ENCODE measurements around the gene ARRB1. TPM values are rescaled to one million over a fixed set of nuclear protein-coding genes. Genes with fewer than 3 reads are reported as not detected.
"Not testable (repeated sequence)": the region's sequence is repeated elsewhere in the genome, so short reads cannot be mapped to it uniquely, and the experiment has no call there.

ARRB1 gene
- total and polyA plus RNA-seq, 7 experiments from 2014 or later, result 7.5 to 104 (median 58.0) TPM

DNA sequence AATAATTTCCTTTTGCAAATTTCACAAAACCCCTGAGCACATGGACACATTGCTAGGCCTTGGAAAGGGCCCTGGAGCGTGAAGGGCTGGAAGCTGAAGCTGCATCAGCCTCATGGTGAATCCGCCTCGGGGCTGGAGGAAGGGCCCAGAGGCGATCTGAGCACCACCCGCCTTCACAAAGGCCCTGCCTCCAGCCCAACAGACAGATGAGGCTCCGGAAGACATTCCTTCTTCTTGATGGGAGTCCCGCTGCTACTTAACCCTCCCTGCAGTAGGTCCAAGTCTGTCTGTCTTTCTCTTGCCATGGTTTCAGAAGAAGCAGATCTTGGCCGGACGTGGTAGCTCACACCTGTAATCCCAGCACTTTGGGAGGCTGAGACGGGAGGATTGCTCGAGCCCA, 16.5 kb downstream of the ARRB1 start:
- Mint-ChIP-seq H3K4me3 (no peak overlapping the region), H3K27me3 (no peaks in the 10 kb centered on the region), H3K9me3 (peaks cover 0 to 5% (median 0%) of the 10 kb centered on the region in 11 donors), H3K4me1 (peaks cover 58 to 98% (median 84%) of the 10 kb centered on the region in 7 donors), H3K27ac (peak overlapping the region in 6 of 9 donors; percentile 63 to 86 (median 84)), H3K36me3 (peaks cover 4 to 28% (median 9%) of the 10 kb centered on the region in 5 donors)
- H3K4me3 ChIP-seq (ENCODE audit: low read length), result no peak overlapping the region
- ATAC-seq (no peak), DNase-seq (no peak)
- H3K36me3 ChIP-seq (ENCODE audit: control insufficient read depth in 2 of 3, insufficient read depth in 3 of 3, low read length in 3 of 3), result no peaks in the 10 kb centered on the region
- H3K27ac ChIP-seq (ENCODE audit: low read depth, low read length), result no peak overlapping the region
- POLR2A ChIA-PET, result interaction anchor here (0.9 to 1.1 kb wide), 3 partner anchors 15 to 17 kb away, joined by 3 read pairs; partner anchors contain the start of gene ARRB1
- H3K27me3 ChIP-seq (ENCODE audit: control insufficient read depth in 2 of 2, insufficient read depth in 2 of 2, low read length in 2 of 2), result no peaks in the 10 kb centered on the region
- CTCF ChIA-PET, result interaction anchor here (0.6 kb wide), 1 partner anchor 16 kb away, joined by 3 read pairs; no protein-coding TSS in a partner anchor
- peaks cover 18 to 65% of the 10 kb centered on the region in 2 donors for H3K4me1 ChIP-seq (ENCODE audit: control insufficient read depth in 2 of 2, insufficient read depth in 2 of 2, low read length in 2 of 2)
- no peaks in the 10 kb centered on the region for H3K9me3 ChIP-seq (ENCODE audit: control insufficient read depth in 2 of 3, low read length in 3 of 3)
- intact Hi-C loops (cut with micrococcal nuclease), result no loop called here

DNA sequence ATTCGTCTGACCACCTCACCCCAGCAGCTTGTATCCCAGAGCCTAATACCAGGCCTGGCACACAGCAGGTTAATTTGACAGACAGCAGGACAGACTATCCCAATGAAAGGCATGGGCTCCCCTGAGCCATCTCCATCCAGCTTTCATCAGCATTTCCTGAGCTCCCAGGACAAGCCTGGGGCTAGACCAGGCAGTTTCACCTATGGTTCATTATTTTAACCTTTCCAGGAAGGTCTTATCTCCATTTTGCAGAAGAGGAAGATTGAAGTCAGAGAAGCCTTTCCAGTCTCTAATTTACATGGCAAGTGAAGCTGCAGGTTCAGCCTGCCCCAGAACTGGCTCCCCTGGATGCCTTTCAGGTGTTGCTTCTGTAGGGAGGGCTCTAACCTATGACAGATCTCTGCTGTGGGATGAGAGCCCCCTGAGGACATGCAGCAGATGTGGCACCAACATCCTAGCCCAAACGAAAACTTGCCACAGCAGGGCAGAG, 17.0 kb downstream of the ARRB1 start:
- Histone ChIP-seq H3K36me3 (ENCODE audit: control insufficient read depth in 2 of 3, insufficient read depth in 3 of 3, low read length in 3 of 3) (no peaks in the 10 kb centered on the region), H3K27ac (ENCODE audit: low read depth, low read length) (no peak overlapping the region), H3K4me1 (ENCODE audit: control insufficient read depth in 2 of 2, insufficient read depth in 2 of 2, low read length in 2 of 2) (peaks cover 15 to 65% of the 10 kb centered on the region in 2 donors), H3K4me3 (ENCODE audit: low read length) (no peak overlapping the region), H3K27me3 (ENCODE audit: control insufficient read depth in 2 of 2, insufficient read depth in 2 of 2, low read length in 2 of 2) (no peaks in the 10 kb centered on the region), H3K9me3 (ENCODE audit: control insufficient read depth in 2 of 3, low read length in 3 of 3) (no peaks in the 10 kb centered on the region)
- H3K36me3 Mint-ChIP-seq, result peaks cover 4 to 29% (median 9%) of the 10 kb centered on the region in 5 donors
- ATAC-seq, result no peak
- peaks cover 0 to 5% (median 0%) of the 10 kb centered on the region in 11 donors for H3K9me3 Mint-ChIP-seq
- peaks cover 57 to 98% (median 84%) of the 10 kb centered on the region in 7 donors for H3K4me1 Mint-ChIP-seq
- peak overlapping the region in 2 of 10 donors; percentile 43 to 48 for H3K4me3 Mint-ChIP-seq
- H3K27me3 Mint-ChIP-seq, result no peaks in the 10 kb centered on the region
- POLR2A ChIA-PET, result interaction anchor here (0.9 to 1.1 kb wide), 2 partner anchors 17 to 18 kb away, joined by 3 read pairs; partner anchors contain the start of gene ARRB1
- CTCF ChIA-PET, result interaction anchor here (0.6 to 9.7 kb wide), 2 partner anchors 16 to 55 kb away, joined by 3 to 92 read pairs; no protein-coding TSS in a partner anchor
- no peak for DNase-seq
- intact Hi-C loops (cut with micrococcal nuclease), result no loop called here
- H3K27ac Mint-ChIP-seq, result peak overlapping the region in 7 of 9 donors; percentile 34 to 84 (median 68)

DNA sequence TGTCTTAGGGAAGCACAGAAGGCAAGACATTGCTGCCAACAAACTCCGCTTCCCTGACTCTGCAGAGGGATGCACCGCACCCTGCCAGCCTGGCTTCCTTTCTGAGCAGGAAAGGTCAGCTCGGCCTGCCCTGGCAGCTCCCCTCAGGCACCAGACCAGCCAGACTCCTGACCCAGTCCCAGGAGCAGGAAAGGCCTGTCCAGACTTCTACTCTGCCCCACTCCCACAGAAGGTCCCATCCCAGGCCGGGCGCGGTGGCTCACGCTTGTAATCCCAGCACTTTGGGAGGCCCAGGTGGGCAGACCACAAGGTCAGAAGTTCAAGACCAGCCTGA, 17.7 kb downstream of the ARRB1 start:
- H3K4me3 ChIP-seq (ENCODE audit: low read length), result no peak overlapping the region
- no peaks in the 10 kb centered on the region for H3K36me3 ChIP-seq (ENCODE audit: control insufficient read depth in 2 of 3, insufficient read depth in 3 of 3, low read length in 3 of 3)
- Mint-ChIP-seq H3K36me3 (peaks cover 4 to 29% (median 9%) of the 10 kb centered on the region in 5 donors), H3K4me1 (peaks cover 55 to 98% (median 84%) of the 10 kb centered on the region in 7 donors), H3K27me3 (no peaks in the 10 kb centered on the region), H3K9me3 (peaks cover 0 to 5% (median 0%) of the 10 kb centered on the region in 11 donors), H3K4me3 (no peak overlapping the region), H3K27ac (peak overlapping the region in 4 of 9 donors; percentile 4 to 92 (median 68))
- DNase-seq, result no peak
- intact Hi-C loops (cut with micrococcal nuclease), result no loop called here
- H3K9me3 ChIP-seq (ENCODE audit: control insufficient read depth in 2 of 3, low read length in 3 of 3), result no peaks in the 10 kb centered on the region
- ChIA-PET CTCF (interaction anchor here (9.7 kb wide), 1 partner anchor 54 kb away, joined by 92 read pairs; no protein-coding TSS in a partner anchor), POLR2A (interaction anchor here (0.9 to 8.4 kb wide), 3 partner anchors 16 to 57 kb away, joined by 3 to 94 read pairs (median 3); partner anchors contain the start of gene ARRB1)
- H3K27ac ChIP-seq (ENCODE audit: low read depth, low read length), result no peak overlapping the region
- no peak for ATAC-seq
- no peaks in the 10 kb centered on the region for H3K27me3 ChIP-seq (ENCODE audit: control insufficient read depth in 2 of 2, insufficient read depth in 2 of 2, low read length in 2 of 2)
- H3K4me1 ChIP-seq (ENCODE audit: control insufficient read depth in 2 of 2, insufficient read depth in 2 of 2, low read length in 2 of 2), result peaks cover 15 to 64% of the 10 kb centered on the region in 2 donors

DNA sequence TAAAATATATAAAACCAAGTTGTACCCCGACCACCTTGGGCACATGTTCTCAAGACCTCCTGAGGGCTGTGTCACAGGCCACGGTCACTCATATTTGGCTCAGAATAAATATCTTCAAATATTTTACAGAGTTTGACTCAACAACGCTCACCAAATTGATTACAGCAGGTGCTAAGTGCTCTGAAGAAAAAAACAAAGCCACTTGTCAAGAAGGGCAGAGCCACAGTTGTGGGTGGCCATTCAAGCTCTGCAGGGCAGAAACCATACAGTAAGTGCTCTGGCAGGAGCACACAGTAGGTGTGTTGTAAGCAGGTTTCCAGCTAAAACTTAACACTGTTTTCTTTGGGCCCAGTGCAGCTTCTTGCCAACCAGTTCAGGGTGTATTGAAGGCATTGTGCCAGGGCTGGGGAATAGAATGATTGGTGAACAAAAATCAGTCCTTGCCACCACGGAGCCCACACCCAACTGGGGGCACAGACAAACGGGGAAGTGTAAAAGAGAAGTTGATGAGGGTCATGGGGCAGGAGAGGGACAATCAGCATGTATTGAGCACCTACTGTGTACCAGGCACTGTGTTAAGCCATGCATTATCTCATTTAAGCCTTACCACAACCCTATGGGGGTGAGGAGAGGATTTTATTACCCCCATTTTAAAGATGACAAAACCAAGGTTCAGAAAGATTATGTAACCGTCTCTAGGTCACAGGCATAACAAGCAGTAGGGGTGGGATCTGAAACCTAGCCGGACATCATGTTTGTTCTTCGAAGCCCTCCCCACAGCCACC, 18.2 kb downstream of the ARRB1 start:
- Mint-ChIP-seq H3K9me3 (peaks cover 0 to 5% (median 0%) of the 10 kb centered on the region in 11 donors), H3K4me1 (peaks cover 59 to 98% (median 84%) of the 10 kb centered on the region in 7 donors), H3K27ac (peak overlapping the region; percentile 7 to 92 (median 81)), H3K36me3 (peaks cover 4 to 31% (median 9%) of the 10 kb centered on the region in 5 donors), H3K4me3 (peak overlapping the region in 4 of 10 donors; percentile 5 to 45 (median 22)), H3K27me3 (no peaks in the 10 kb centered on the region)
- H3K9me3 ChIP-seq (ENCODE audit: control insufficient read depth in 2 of 3, low read length in 3 of 3), result no peaks in the 10 kb centered on the region
- DNase-seq, result no peak
- ChIA-PET CTCF (interaction anchor here (0.7 to 9.7 kb wide), 4 partner anchors 7 to 56 kb away, joined by 3 to 92 read pairs (median 19); no protein-coding TSS in a partner anchor), POLR2A (interaction anchor here (0.7 to 8.4 kb wide), 5 partner anchors 8 to 57 kb away, joined by 3 to 94 read pairs (median 4); partner anchors contain the start of gene ARRB1)
- H3K36me3 ChIP-seq (ENCODE audit: control insufficient read depth in 2 of 3, insufficient read depth in 3 of 3, low read length in 3 of 3), result no peaks in the 10 kb centered on the region
- intact Hi-C loops (cut with micrococcal nuclease), result no loop called here
- H3K4me3 ChIP-seq (ENCODE audit: low read length), result no peak overlapping the region
- no peaks in the 10 kb centered on the region for H3K27me3 ChIP-seq (ENCODE audit: control insufficient read depth in 2 of 2, insufficient read depth in 2 of 2, low read length in 2 of 2)
- H3K4me1 ChIP-seq (ENCODE audit: control insufficient read depth in 2 of 2, insufficient read depth in 2 of 2, low read length in 2 of 2), result peaks cover 16 to 64% of the 10 kb centered on the region in 2 donors
- no peak for ATAC-seq
- no peak overlapping the region for H3K27ac ChIP-seq (ENCODE audit: low read depth, low read length)

DNA sequence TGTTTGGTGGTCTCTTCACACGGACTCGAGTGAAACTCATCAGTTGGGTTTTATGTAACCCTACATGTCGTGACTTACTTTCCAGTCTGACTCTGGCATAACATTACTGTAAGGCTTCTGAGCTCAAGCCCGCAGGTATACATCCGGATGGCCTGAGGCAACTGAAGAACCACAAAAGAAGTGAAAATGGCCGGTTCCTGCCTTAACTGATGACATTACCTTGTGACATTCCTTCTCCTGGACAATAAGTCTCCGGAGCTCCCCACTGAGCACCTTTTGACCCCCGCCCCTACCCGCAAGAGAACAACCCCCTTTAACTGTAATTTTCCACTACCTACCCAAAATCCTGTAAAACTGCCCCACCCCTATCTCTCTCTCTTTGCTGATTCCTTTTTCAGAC, 19.7 kb downstream of the ARRB1 start:
- intact Hi-C loops (cut with micrococcal nuclease), result not testable (repeated sequence)
- H3K4me1 Mint-ChIP-seq, result peaks cover 50 to 89% (median 74%) of the 10 kb centered on the region in 7 donors

DNA sequence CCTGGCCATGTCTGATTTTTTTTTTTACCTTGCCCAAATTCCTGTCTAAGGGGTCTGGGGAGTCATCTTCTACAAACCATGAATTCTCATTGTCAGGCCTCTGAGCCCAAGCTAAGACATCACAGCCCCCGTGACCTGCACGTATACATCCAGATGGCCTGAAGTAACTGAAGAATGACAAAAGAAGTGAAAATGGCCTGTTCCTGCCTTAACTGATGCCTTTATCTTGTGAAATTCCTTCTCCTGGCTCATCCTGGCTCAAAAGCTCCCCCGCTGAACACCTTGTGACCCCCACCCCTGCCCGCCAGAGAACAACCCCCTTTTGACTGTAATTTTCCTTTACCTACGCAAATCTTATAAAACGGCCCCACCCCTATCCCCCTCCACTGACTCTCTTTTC, 20.2 kb downstream of the ARRB1 start:
- peak overlapping the region in 7 of 9 donors; percentile 32 to 92 (median 80) for H3K27ac Mint-ChIP-seq
- H3K36me3 Mint-ChIP-seq, result peaks cover 4 to 26% (median 10%) of the 10 kb centered on the region in 5 donors
- peak overlapping the region in 2 of 10 donors; percentile 20 for H3K4me3 Mint-ChIP-seq
- ChIA-PET CTCF (interaction anchor here (0.6 to 9.7 kb wide), 5 partner anchors 9 to 72 kb away, joined by 3 to 92 read pairs (median 33); partner anchors contain the start of gene ARRB1), POLR2A (interaction anchor here (1.2 to 8.4 kb wide), 6 partner anchors 10 to 56 kb away, joined by 3 to 94 read pairs (median 6); partner anchors contain the start of gene ARRB1)
- H3K27me3 Mint-ChIP-seq; H3K9me3 ChIP-seq (ENCODE audit: control insufficient read depth in 2 of 3, low read length in 3 of 3); H3K27ac ChIP-seq (ENCODE audit: low read depth, low read length); H3K9me3 Mint-ChIP-seq; H3K27me3 ChIP-seq (ENCODE audit: control insufficient read depth in 2 of 2, insufficient read depth in 2 of 2, low read length in 2 of 2); ATAC-seq; H3K36me3 ChIP-seq (ENCODE audit: control insufficient read depth in 2 of 3, insufficient read depth in 3 of 3, low read length in 3 of 3); DNase-seq; intact Hi-C loops (cut with micrococcal nuclease); H3K4me3 ChIP-seq (ENCODE audit: low read length): not testable (repeated sequence)
- H3K4me1 Mint-ChIP-seq, result peaks cover 49 to 89% (median 74%) of the 10 kb centered on the region in 7 donors
- H3K4me1 ChIP-seq (ENCODE audit: control insufficient read depth in 2 of 2, insufficient read depth in 2 of 2, low read length in 2 of 2), result peaks cover 16 to 50% of the 10 kb centered on the region in 2 donors

More for the DNA sequence above, 19.7 kb downstream of the ARRB1 start:
- ChIA-PET POLR2A (interaction anchor here (1.3 to 8.4 kb wide), 4 partner anchors 9 to 56 kb away, joined by 4 to 94 read pairs (median 24); partner anchors contain the start of gene ARRB1), CTCF (interaction anchor here (0.9 to 9.7 kb wide), 4 partner anchors 8 to 58 kb away, joined by 6 to 92 read pairs (median 32); partner anchors contain the start of gene ARRB1)
- not testable (repeated sequence) for H3K27ac ChIP-seq (ENCODE audit: low read depth, low read length); H3K27me3 ChIP-seq (ENCODE audit: control insufficient read depth in 2 of 2, insufficient read depth in 2 of 2, low read length in 2 of 2); H3K36me3 ChIP-seq (ENCODE audit: control insufficient read depth in 2 of 3, insufficient read depth in 3 of 3, low read length in 3 of 3); H3K9me3 ChIP-seq (ENCODE audit: control insufficient read depth in 2 of 3, low read length in 3 of 3); DNase-seq; H3K4me3 ChIP-seq (ENCODE audit: low read length); ATAC-seq; H3K27me3 Mint-ChIP-seq; H3K9me3 Mint-ChIP-seq
- H3K36me3 Mint-ChIP-seq, result peaks cover 4 to 31% (median 10%) of the 10 kb centered on the region in 5 donors
- H3K4me3 Mint-ChIP-seq, result peak overlapping the region in 6 of 10 donors; percentile 17 to 48 (median 24)
- peaks cover 16 to 51% of the 10 kb centered on the region in 2 donors for H3K4me1 ChIP-seq (ENCODE audit: control insufficient read depth in 2 of 2, insufficient read depth in 2 of 2, low read length in 2 of 2)
- peak overlapping the region in 7 of 9 donors; percentile 45 to 92 (median 80) for H3K27ac Mint-ChIP-seq

All from naive thymus-derived CD4-positive, alpha-beta T cell (primary cell).